LNCAP (cell line): ENCODE results near the gene TFAM.

Experiments
- CTCF ChIP-seq: fragments of 450-650 bp; IDR thresholded peaks from 2 replicates; pipeline ENCODE4 v1.5.1; 2017; ENCODE audit warnings: mild to moderate bottlenecking

TFAM gene

DNA sequence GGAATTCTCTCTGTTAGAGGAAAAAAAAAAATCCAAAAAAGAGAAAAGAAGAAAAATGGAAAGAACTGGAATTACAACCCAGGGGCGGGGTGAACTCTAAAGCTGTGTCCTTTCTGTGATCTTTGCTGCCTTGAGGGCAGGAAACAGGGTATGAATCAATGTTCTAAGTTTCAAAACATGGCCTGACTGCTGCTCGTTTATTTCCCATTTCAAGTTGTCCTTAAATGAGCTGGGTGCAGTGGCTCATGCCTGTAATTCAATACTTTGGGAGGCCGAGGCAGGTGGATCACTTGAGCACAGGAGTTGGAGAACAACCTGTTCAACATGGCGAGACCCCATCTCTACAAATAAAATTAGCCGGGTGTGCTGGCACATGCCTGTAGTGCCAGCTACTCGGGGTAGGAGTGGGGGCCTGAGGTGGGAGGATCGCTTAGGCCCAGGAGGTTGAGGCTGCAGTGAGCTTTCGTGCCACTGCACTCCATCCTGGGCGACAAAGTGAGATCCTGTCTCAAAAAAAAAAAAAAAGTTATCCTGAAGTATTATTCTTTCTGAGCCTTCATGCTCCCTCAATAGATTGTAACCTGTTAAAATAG, 24.7 kb upstream of the TFAM start:
- no peak for TF ChIP-seq CTCF

DNA sequence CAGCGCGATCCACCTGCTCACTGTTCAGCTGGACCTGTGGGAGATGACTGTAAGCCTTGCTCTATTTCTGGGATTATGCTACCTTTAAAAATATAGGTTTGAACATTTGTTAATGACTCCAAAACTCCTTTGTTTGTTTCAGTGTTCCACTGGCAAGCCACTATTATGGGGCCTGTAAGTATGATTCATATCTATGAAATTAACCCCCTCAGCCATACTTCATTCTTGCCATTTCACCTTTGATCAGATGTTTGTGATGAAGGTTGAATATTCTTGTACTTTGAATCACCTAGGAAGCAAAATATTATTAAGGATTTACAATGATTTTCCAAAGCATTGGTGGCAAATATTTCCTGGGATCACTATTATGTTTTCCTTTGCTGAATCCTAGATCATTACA, 23.9 kb upstream of the TFAM start:
- no peak for TF ChIP-seq CTCF

DNA sequence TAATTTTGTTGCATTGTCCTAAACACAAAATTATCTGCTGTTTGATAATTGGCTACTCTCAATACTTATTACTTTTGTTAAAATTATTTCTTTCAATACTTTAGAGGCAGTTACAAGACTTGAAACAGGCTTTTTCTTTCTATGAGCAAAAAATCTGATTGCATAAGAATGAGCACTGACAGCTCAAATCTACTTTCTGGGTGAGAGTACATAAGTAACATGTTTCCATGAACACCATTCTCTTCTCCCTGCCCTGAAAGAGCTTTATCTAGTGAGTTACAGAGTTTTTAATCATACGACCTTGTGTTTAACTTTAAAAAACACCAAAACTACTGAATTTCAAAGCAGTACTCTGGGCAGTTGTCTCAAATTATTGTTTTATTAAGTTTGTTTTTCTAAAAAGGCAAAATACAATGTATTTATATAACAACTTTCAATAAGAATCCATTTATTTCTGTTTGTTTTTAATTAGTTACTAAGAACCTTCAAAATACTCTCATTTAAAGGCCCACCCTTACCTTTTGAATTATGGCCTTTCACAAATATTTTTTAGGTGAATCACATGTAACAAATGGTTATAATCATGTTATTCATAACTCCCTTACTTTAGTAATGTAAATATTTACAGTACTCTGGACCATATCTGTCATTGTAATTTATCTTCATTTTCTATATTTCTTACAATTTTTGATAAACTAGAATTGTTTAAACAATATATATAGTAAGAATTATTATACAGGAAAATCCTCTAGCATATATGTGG, 23.0 kb upstream of the TFAM start:
- no peak for TF ChIP-seq CTCF

GRCh38 chr10:58367069-58367468, 18.1 kb upstream of the TFAM start:
- TF ChIP-seq CTCF, result no peak

GRCh38 chr10:58371473-58371872, 13.7 kb upstream of the TFAM start:
- no peak for TF ChIP-seq CTCF

DNA sequence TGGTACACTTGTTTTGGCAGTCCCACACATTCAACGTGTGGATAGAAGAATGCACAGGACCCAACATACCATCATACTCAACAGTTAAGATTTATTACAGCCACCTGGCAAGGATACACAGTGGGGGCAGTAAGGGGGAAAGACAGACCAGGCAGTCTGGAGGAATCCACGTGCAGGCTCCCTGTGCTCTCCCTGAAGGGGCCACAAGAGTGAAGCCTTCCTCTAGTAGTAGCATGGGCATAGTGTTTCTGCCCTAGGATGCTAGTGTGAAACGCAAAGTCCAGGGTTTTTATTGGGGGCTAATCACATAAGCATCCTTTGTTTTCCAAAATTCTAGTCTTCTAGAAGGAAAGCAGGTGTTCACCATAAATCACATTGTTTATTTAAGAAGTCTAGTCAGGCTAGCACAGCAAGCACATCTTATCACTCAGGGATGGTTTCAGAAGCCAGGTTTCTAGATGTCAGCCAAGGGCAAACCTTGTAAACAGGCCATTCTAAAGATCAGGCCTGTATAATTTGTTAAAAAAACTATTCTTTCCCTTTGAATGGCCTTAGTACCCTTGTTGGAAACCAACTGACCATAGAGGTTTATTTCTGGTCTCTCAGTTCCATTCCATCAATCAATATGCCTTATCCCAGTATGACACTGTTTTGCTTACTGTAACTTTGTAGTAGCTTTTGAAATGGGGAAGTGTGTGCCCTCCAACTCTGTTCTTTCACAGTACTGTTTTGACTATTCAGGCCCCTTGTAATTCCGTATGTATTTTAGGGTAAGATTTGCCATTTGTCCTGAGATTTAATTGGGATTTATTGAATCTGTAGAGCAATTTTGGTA, 12.4 kb upstream of the TFAM start:
- TF ChIP-seq CTCF, result no peak

- TF ChIP-seq CTCF, result no peak
These were observed 11.8 kb upstream of the TFAM start for GRCh38 chr10:58373442-58373827.
